Measurements from ENCODE around the gene ZNF491. TPM values are rescaled to one million over a fixed set of nuclear protein-coding genes. Genes with fewer than 3 reads are reported as not detected.

The ZNF491 gene
- total RNA-seq, 2 experiments from 2014 or later: 2.0 to 6.2 TPM

DNA sequence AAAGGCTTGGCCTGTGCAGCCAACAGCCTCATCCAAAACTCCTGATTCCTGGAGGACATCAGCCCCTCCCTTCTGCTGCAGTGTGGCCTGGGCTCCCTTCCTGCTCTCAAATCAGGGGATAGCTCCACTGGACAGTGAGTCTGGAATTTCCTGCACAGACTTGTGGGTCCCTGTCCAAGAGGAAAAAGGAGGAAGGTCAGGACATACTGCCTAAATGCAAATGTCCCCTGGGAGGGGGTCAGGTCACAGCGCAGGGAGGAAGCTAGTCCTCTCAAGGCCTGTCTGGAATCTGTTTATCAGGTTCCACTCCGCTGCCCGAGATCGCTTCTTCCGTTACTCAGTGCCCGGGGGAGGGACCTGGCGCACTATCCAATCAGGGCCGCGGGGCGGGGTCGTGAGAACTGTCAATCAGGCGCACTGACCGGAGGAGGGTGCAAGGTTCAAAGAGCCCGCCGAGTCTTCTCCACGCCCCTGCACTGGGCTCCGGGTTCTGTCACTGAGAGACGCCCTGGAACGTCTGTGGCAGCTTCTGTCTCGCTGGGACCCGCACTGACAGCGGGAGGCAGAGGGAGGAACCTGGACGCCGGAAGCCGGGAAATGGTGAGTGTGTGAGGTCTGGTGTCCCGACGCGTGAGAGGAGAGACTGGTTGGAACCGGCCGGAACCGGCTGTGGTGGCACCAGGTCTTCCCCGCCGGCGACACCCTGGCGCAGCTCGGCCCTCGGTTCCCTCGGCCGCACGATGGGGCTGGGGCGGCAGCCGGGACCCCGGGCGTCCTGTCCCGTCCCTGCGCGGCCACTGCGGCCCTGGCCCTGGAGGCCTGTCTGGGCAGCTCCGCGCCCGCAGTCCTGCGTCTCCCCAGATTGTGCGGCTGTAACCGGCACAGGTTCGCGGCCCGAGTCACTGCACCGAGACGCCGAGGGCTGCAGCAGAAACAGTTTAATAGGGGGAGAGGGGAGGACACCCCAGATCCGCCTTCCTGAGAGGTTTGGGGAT, 31.4 kb upstream of the ZNF491 start, which contains the start of gene ZNF441:
Gene ZNF441 (plus strand): TSS at position 404 of the 995 bp plus-strand sequence. CDS start 194 bp downstream, at position 598.
- H3K4me2 ChIP-seq (ENCODE audit: low read length): peak within 1 kb of the TSS; percentile 70
- ChIA-PET POLR2A (interaction anchor here (0.5 to 1.8 kb wide), 6 partner anchors 26 to 691 kb away, joined by 3 to 6 read pairs (median 4); partner anchors contain the start of gene ZNF491), CTCF (ENCODE audit: unreplicated experiment) (interaction anchor here (1.1 kb wide), 1 partner anchor 31 kb away, joined by 3 read pairs; no protein-coding TSS in a partner anchor)
- peak within 1 kb of the TSS; percentile 35 for H3K27ac ChIP-seq (ENCODE audit: low read depth, low read length, poor library complexity, severe bottlenecking)
- peak; percentile 96 for DNase-seq (ENCODE audit: low spot score)
- intact Hi-C loops (cut with micrococcal nuclease; ENCODE audit: unreplicated experiment): no loop called here
- TF ChIP-seq CTCF (conservative IDR thresholded peaks at IDR 0.05; ENCODE audit: low read length) (no peak), EZH2phosphoT487 (IDR thresholded peaks at IDR 0.05; ENCODE audit: borderline replicate concordance, low read depth, low read length) (no peak)
- H3K79me2 ChIP-seq (ENCODE audit: insufficient read depth, low read depth, low read length): no peaks in the 10 kb centered on the region
- peak within 1 kb of the TSS; percentile 97 for H2AFZ ChIP-seq (ENCODE audit: low read length)
- no peaks in the 10 kb centered on the region for H3K9me2 ChIP-seq (ENCODE audit: insufficient read depth, low read length)
- H3K4me3 ChIP-seq (ENCODE audit: low read depth, low read length, poor library complexity, severe bottlenecking): peak within 1 kb of the TSS; percentile 96
- BruUV-seq (replicated peaks): no TSS peak
- H3K36me3 ChIP-seq (ENCODE audit: insufficient read depth, low read length): peaks cover 15% of the 10 kb centered on the region; the same call in 1 of the 2 replicates
- H3K9me3 ChIP-seq (ENCODE audit: low read length): peaks cover 23% of the 10 kb centered on the region; the same call in 1 of the 2 replicates
- H3K4me1 ChIP-seq (ENCODE audit: insufficient read depth, low read length, poor library complexity, severe bottlenecking): peaks cover 14% of the 10 kb centered on the region
- H4K20me1 ChIP-seq (ENCODE audit: insufficient read depth, low read length): no peaks in the 10 kb centered on the region

GRCh38 chr19:11767633-11768133, 30.6 kb upstream of the ZNF491 start:
- Histone ChIP-seq H3K79me2 (ENCODE audit: insufficient read depth, low read depth, low read length) (no peaks in the 10 kb centered on the region), H3K9me3 (ENCODE audit: low read length) (peaks cover 23% of the 10 kb centered on the region; the same call in 1 of the 2 replicates), H4K20me1 (ENCODE audit: insufficient read depth, low read length) (no peaks in the 10 kb centered on the region), H3K4me1 (ENCODE audit: insufficient read depth, low read length, poor library complexity, severe bottlenecking) (peaks cover 14% of the 10 kb centered on the region), H3K9me2 (ENCODE audit: insufficient read depth, low read length) (no peaks in the 10 kb centered on the region), H3K36me3 (ENCODE audit: insufficient read depth, low read length) (peaks cover 15% of the 10 kb centered on the region; the same call in 1 of the 2 replicates), H3K27ac (ENCODE audit: low read depth, low read length, poor library complexity, severe bottlenecking) (peak overlapping the region; percentile 28), H2AFZ (ENCODE audit: low read length) (peak overlapping the region; percentile 97), H3K4me2 (ENCODE audit: low read length) (peak overlapping the region; percentile 70), H3K4me3 (ENCODE audit: low read depth, low read length, poor library complexity, severe bottlenecking) (peak overlapping the region; percentile 96)
- ChIA-PET CTCF (ENCODE audit: unreplicated experiment) (no interaction called here), POLR2A (no interaction called here)
- intact Hi-C loops (cut with micrococcal nuclease; ENCODE audit: unreplicated experiment): no loop called here
- DNase-seq (ENCODE audit: low spot score): peak; percentile 53
- BruUV-seq (replicated peaks): no TSS peak
- TF ChIP-seq CTCF (conservative IDR thresholded peaks at IDR 0.05; ENCODE audit: low read length): no peak
- no peak for TF ChIP-seq EZH2phosphoT487 (IDR thresholded peaks at IDR 0.05; ENCODE audit: borderline replicate concordance, low read depth, low read length)

All from OCI-LY7 (cell line).